ENCODE results near the gene FOSL1. TPM values are rescaled to one million over a fixed set of nuclear protein-coding genes. Genes with fewer than 3 reads are reported as not detected.
A peak's percentile ranks its signal among the peaks of the same experiment; 100 is the strongest.
"Not testable (repeated sequence)": the region's sequence is repeated elsewhere in the genome, so short reads cannot be mapped to it uniquely, and the experiment has no call there.

FOSL1 gene
- total RNA-seq, 1 donor from 2014 or later = 0.27 TPM

DNA sequence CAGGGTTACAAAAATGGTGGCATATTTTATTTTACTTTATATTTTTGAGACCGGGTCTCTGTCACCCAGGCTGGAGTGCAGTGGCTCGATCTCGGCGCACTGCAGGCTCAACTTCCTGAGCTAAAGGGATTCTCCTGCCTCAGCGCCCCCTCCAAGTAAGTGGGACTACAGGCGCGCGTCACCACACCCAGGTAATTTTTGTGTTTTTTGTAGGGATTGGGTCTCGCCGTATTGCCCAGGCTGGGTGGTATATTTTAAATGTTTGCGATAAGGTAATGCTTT is 652 bp upstream of the FOSL1 start:
- DNase-seq (ENCODE audit: missing footprints) (no peak), ATAC-seq (no peak)
- intact Hi-C loops (cut with DNase I) = no loop called here

DNA sequence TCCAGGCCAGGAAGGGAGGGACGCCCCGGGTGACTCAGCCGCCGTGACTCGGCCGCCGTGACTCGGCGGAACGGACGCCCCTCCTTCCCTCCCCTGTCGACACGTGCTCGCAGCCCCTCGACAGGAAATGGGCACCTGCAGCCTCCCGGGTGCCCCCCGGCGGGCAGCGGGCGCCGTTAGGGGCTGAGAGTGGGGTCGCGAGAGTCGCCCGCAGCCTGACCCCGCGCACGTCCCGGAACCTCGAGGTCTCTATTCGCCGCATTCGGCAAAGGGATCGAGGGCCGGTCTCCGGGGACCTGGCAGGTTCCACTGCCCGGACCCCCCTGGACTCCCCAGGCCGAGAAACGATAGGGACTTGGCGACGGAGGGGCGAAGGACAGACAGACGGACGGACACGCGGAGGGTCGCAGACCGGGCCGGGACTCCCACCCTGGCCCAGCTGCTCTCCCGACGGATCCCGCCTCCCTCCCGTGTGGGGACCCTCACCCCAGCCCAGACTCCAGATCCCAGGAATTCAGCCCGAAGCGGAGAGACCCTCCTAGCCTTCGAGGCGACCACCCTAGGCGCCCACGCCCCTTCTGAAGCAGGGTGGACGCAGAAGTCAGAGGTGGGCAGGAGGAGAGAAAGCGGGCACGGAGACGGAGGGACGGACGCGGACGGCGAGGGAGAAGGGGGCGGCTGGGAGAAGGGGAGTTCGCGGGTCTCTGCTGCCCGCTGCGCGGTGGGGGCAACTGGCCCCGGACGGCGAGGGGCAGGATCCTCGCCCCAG is 648 bp downstream of the FOSL1 start:
- ATAC-seq = no peak
- intact Hi-C loops (cut with DNase I) = no loop called here
- DNase-seq (ENCODE audit: missing footprints) = peak; percentile 83

DNA sequence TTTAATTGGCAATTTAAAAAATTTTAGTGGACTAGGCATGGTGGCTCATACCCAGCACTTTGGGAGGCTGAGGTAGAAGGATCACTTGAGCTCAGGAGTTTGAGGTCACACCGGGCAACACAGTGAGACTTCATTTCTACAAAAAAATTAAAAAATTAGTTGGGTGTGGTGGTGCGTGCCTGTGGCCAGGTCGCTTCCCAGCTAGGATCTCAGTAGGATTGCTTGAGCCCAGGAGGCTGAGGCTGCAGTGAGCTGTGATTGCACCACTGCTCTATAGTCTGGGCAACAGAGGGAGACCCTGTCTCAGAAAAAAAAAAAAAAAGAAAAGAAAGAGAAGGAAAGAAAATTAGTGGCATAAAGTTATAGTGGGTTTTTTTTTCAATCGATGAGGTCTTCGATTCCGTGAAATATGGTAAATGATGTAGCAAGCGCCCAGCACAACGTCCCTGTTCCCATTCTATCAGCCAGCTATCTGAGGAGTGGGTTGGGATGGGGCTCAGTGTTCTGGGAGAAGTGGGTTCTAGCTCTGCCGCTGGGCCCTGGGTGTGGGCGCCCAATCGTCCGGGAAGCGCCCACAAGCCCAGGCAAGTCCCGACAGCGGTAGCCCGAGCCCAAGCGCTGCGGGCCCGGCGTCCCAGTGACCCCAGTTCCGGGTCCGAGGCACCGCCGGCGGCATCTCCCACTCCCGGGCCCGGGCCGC is 1.4 kb downstream of the FOSL1 start:
- no peak for ATAC-seq
- intact Hi-C loops (cut with DNase I) = no loop called here

DNA sequence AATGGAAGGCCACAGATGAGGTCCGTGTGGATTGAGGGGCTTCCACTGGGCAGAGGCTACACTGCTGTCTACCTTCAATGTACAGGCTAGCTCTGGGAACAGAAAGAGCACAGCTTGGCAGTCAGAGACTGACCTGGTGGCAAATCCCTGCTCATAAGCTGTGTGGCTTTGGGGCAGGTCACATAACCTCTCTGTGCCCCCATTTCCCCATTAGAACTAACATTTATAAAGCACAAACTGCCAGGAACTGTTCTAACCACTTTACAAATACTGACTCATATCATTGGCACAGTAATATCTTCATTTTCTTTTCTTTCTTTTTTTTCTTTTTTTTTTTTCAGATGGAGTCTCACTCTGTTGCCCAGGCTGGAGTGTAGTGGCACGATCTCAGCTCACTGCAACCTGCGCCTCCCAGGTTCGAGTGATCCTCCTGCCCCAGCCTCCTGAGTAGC is 3.1 kb downstream of the FOSL1 start:
- intact Hi-C loops (cut with DNase I) = no loop called here
- ATAC-seq (no peak), DNase-seq (ENCODE audit: missing footprints) (no peak)

More for the DNA sequence above, 1.4 kb downstream of the FOSL1 start:
- no peak for DNase-seq (ENCODE audit: missing footprints)

DNA sequence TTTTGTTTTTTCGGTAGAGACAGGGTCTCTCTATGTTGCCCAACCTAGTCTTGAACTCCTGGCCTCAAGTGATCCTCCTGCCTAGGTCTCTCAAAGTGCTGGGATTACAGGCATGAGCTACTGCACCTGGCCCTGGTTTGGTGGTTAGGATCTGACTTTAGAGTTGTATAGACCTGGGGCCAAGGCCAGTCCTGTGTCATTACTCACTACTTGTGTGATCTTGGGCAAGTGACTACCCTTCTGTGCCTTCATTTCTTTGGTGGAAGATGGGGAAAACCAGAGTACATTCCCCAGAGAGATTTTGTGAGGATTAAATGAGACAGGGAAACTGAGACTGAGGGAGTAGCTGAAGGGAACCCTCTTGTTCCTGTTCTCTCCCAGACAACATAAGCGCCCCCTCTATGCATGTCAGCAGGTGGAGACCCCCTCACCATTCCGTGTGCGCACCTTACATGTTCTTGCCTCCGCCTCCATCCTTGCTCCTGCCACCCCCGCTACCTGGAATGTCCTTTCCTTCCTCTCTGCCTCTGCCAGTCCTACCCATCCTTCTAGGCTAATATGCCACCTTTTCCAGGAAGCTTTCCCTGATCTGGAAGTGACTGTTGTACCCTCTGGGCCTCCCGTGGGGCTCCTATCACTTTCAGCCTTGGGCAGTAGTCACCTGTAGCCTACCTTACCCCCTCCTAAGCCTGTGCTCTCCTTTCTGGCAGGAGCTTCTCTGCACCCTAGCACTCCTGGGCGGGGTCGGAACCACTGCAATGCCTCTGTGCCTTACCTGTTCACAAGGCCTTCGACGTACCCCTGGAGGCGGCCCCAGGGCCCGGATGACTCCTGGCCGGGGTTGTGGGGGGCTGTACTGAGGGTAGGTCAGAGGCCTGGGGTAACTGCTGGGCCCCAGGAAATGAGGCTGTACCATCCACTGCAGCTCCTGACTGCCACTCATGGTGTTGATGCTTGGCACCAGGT is 3.9 kb downstream of the FOSL1 start:
- ATAC-seq (no peak), DNase-seq (ENCODE audit: missing footprints) (no peak)
- intact Hi-C loops (cut with DNase I) = no loop called here

DNA sequence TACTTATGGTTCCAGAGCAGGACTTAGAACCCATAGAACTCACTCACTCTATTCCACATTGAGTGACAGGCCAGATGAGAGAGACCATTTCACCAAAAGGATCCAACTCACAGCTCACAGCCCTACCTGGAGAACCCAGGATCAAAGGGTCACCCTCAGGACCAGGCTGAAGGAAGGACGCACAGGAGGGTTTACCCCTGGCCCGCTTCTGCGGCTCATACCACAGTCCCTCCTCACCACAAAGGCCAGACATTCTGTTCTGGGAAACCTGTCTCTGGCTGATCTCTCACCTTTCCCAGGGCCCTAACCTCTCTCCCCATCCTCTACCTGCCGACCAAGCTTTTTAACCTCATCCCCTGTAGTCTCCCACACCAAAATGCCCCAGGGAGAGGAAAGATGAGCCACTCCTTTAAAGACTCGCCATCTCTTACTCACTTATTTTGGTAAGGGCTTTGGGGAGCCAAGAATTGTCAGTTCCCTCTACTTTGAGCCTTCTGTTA is 4.7 kb downstream of the FOSL1 start:
- ATAC-seq = no peak

DNA sequence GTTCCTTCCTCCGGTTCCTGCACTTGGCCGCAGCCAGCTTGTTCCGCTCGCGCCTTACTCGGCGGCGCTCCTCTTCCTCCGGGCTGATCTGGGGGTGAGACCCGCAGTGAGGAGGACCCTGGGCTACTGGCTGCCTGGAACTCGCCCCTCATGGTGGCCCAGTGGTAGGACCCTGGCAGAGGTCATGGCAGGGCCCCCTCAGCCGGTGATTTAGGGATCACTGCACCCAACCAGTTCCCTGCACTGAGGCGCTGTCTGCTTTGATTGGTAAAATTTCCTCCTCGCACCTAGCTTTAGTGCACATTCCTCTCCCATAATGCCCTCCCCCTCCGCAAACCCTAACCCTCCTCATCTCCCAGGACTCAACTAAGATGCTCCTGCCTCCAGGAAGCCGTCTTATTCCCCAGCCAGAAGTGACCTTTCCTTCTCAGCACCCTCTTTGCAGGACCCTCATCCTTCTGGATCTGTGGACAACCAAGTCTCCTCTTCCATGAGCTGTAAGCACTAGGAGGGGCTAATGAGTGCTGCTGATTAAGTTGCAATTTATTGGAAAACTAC is 6.1 kb downstream of the FOSL1 start:
- intact Hi-C loops (cut with DNase I) = no loop called here
- DNase-seq (ENCODE audit: missing footprints) (no peak), ATAC-seq (no peak)

More for the DNA sequence above, 4.7 kb downstream of the FOSL1 start:
- DNase-seq (ENCODE audit: missing footprints) = no peak
- intact Hi-C loops (cut with DNase I) = no loop called here

DNA sequence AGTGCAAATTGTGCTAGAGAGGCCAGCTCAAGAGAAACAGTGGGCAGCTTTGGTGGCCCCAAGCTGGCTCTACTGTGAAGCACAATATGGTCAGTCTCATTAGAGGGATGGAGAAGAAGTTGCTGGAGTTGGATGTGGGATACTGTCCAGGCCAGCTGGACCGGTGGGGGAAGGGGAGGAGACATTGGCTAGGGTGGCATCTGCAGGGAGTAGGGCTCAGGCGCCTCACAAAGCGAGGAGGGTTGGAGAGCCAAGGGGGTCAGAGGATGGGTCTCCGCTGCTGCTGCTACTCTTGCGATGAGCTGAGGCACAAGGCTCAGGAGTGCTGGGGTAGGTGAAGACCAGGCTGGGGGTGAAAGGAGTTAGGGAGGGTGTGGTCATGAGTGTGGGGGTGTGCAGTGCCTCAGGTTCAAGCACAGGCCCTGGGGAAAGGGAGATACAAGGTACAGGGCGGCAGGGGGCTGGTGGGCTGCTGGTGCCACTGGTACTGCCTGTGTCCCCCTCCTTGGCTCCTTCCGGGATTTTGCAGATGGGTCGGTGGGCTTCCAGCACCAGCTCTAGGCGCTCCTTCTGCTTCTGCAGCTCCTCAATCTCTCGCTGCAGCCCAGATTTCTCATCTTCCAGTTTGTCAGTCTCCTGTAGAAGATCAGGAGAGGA is 7.4 kb downstream of the FOSL1 start:
- DNase-seq (ENCODE audit: missing footprints) (no peak), ATAC-seq (no peak)
- intact Hi-C loops (cut with DNase I) = no loop called here

DNA sequence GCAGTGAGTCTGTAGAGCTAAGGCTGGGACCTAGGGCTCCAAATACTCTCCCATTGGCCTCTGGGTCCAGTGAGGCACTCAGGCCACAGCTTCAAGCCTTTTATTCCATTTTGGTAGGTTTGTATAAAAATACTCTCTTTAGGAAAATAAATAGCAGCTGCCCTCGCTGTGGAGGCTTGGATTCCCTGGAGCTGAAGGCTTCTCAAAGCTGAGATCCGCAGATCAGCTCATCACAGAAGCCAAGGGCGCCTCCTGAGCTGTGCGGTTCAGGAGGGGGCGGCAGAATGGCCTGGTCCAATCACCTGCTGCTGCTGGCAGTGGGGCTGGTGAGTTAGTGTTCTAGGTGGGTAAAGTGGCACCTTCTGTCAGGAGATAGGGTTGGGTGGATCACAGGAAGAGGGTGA is 8.0 kb downstream of the FOSL1 start:
- DNase-seq (ENCODE audit: missing footprints); ATAC-seq; intact Hi-C loops (cut with DNase I): not testable (repeated sequence)

DNA sequence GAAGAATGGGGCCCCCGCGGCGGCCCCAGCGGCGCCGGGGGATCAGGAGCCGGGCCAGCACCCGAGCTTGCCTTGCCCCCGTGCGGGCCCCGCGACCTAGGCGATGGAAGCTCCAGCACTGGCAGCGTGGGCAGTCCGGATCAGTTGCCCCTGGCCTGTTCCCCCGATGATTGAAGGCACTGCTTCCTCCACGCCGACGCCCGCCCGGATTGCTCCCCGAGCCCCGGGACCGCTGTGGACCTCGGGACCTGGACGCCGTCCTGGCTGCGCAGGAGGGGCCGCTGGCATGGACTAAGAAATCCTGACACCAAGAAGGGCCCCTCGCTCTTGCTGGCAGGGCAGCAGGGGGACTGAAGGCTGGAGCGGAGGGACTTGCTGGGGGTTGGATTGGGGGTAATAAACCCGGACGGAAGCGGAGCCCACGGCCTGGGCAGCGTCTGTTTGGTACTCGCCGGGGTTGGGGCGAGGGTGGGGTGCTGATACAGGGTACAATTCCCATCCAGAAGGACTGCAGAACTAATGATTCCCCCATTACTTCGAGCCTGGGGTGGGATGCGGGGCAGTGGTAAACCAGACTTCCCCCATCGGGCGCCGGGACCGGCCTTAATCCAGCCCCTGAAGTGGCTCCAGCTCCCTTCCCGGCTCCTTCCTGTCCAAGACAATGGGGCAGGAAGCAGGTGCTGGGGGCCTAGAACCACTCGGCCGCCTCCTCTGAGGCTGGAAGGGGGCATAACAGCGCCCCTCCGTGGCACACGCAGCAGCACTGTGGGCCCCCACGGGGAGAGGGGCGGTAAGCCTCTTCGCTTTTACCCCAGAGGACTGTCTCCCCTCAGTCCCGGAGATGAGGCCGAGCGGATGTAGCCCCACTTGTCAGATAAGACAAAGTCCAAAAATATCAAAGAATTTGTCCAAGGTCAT is 8.7 kb downstream of the FOSL1 start:
- peak; percentile 82 for DNase-seq (ENCODE audit: missing footprints)
- ATAC-seq = no peak

DNA sequence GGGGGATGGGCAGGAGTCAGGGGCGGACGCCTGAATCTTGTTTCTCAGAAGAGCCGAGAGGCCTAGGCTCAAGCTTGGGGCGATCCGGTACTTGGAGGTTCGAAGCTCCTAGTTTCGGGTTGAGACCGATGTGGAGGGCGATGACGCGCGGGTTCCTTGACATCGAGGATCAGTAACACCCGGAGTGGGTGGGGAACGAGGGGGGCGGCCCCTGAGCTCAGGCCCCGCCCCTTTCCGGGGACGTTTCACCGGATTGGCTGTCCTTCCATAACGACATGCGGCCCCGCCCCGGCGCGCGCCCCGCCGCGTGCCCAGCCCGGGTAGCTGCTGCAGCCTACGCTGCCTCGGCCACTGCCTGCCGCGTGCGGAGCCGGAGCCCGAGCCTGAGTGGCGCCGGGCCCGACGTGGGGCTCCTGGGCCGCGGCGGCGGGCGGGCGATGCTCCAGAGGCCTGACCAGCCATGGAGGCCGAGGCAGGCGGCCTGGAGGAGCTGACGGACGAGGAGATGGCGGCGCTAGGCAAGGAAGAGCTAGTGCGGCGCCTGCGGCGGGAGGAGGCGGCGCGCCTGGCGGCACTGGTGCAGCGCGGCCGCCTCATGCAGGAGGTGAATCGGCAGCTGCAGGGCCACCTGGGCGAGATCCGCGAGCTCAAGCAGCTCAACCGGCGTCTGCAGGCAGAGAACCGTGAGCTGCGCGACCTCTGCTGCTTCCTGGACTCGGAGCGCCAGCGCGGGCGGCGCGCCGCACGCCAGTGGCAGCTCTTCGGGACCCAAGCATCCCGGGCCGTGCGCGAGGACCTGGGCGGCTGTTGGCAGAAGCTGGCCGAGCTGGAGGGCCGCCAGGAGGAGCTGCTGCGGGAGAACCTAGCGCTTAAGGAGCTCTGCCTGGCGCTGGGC is 9.6 kb downstream of the FOSL1 start, which contains the start of gene CCDC85B:
TSS of gene CCDC85B (plus strand) at position 350 of the 895 bp plus-strand sequence. CDS start at position 461, 111 bp downstream.
- intact Hi-C loops (cut with DNase I) = loop anchor here (1.0 kb wide), 1 partner anchor 26 kb away; no protein-coding TSS in a partner anchor
- peak; percentile 85 for ATAC-seq
- peak; percentile 99 for DNase-seq (ENCODE audit: missing footprints)

More for the DNA sequence above, 8.7 kb downstream of the FOSL1 start:
- intact Hi-C loops (cut with DNase I) = no loop called here

DNA sequence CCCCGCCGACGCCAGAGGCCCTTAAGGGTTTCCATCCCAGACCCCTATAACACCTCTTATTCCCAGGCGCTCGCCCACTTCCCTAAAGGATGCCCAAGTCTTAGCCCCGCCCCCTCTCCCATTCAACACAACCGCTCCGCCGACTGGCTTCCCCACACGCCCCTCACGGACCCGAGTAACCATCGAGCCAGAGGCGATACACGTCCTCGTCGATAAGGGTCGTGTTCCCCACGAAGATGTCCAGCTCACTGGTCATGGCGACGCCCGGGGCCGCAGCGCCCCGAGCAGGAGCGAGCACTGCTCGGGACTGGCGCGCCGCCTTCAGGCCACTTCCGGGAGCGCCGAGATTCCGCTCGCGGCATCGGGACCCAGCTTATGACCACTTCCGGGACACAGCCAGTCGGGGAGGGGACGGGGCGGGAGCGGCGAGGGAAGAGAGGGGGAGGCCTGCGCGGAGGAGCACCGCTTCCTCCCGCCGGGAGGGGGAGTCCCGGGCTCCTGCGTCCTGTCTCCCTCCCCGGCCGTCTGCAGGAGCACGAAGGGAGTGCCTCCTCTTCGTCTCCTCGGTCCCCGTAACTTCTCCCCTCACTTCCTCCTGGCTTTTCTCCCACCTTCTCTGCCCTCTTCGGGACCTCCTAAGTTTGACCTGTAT is 11.9 kb downstream of the FOSL1 start, which contains the start of gene FIBP:
TSS of gene FIBP (minus strand) at position 309 of the 652 bp plus-strand sequence. CDS start at position 256, 53 bp downstream.
- DNase-seq (ENCODE audit: missing footprints) (peak; percentile 99), ATAC-seq (peak; percentile 88)
- intact Hi-C loops (cut with DNase I) = loop anchor here (1.0 kb wide), 2 partner anchors 31 to 73 kb away; partner anchors contain the start of genes C11orf68, DRAP1 and SART1

DNA sequence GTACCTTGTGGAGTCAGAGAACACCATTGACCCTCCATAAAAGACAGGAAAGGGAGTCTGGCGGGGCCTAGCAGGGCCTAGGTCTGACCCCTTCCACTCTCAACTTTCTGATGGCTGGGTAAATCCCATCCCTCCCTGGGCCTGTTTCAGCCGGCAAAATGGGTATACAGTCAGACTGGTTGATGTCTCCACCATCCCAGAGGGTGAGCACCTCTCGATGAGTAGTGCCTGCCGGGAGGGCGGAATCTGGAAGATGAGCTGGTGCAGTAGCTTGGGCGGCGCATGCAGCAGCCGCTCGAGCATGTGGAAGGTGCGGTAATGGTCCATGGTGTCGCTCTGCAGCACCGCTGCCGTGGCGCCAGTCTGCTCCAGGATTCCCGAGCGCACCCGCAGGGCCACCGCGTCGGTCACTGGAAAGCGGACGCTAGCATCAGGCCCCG is 12.4 kb downstream of the FOSL1 start:
- intact Hi-C loops (cut with DNase I) = loop anchor here (1.0 kb wide), 2 partner anchors 32 to 74 kb away; partner anchors contain the start of genes C11orf68, DRAP1 and SART1
- no peak for DNase-seq (ENCODE audit: missing footprints)
- ATAC-seq = no peak

DNA sequence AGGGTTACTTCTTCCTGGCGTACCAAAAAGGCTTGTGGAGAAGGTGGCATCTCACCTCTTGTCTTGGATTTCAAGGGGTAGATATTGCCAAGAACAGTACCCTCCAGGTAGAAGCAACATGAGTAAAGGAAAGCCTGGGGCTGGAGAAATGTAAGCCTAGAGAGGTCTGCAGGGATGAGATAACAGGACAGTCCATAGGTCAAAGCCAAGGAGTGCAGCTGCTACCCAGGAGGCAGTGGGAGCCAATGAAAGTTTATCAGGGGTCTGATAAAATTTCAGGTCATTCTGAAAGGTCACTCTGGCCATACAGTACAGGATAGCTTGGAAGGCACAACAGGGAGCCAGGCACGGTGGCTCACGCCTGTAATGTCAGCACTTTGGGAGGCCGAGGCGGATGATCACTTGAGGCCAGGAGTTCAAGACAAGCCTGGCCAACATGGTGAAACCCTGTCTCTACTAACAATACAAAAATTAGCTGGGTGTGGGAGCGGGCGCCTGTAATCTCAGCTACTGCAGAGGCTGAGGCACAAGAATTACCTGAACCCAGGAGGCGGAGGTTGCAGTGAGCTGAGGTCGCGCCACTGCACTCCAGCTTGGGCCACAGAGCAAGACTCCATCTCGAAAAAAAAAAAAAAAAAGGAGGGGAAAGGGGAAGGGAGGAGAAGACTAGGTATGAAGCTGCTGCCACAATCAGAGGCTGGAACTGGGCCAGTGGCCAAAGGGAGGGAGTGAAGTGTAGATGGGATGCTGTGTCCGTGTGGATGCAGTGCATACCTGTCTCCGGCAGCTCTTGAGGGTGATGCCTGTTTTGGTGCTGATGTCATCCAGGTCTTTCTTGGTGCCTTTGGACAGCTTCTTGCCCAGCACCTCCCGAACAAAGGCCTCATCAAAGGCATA is 13.1 kb downstream of the FOSL1 start:
- intact Hi-C loops (cut with DNase I) = no loop called here
- ATAC-seq (no peak), DNase-seq (ENCODE audit: missing footprints) (no peak)

All from Right ventricle myocardium inferior (tissue), 1 donor.